Karpas-422 (cell line): Measurements from ENCODE around the gene ASS1. TPM values are rescaled to one million over a fixed set of nuclear protein-coding genes. Genes with fewer than 3 reads are reported as not detected.

Source experiments
- DNase-seq: peaks from one replicate; pipeline ENCODE4 v3.0.0-alpha.2; 2015
- H2AFZ ChIP-seq: fragments of 200-600 bp; sonication (generic); 2 replicates; pipeline ENCODE4 v1.6.1; 2014; ENCODE audit warnings: antibody characterized with exemption, low read length, mixed read lengths
- H3K27ac ChIP-seq: fragments of 200-600 bp; sonication (generic); 2 replicates; pipeline ENCODE4 v1.5.1; 2014; ENCODE audit warnings: mild to moderate bottlenecking, low read length, moderate library complexity
- H3K27me3 ChIP-seq: fragments of 200-600 bp; sonication (generic); 2 replicates; pipeline ENCODE4 v1.6.1; 2014; ENCODE audit warnings: low read length, mixed read lengths
- H3K36me3 ChIP-seq: fragments of 200-600 bp; sonication (generic); 2 replicates; pipeline ENCODE4 v1.6.1; 2014; ENCODE audit warnings: low read length, mixed read lengths; ENCODE audit not compliant: insufficient read depth
- H3K4me1 ChIP-seq: fragments of 200-600 bp; sonication (generic); 2 replicates; pipeline ENCODE4 v1.6.1; 2014; ENCODE audit warnings: mild to moderate bottlenecking, low read length, mixed read lengths
- H3K4me2 ChIP-seq: fragments of 200-600 bp; sonication (generic); 2 replicates; pipeline ENCODE4 v1.6.1; 2014; ENCODE audit warnings: low read length, low read depth, mild to moderate bottlenecking; ENCODE audit not compliant: poor library complexity, severe bottlenecking
- H3K4me3 ChIP-seq: fragments of 200-600 bp; sonication (generic); 2 replicates; pipeline ENCODE4 v1.5.1; 2014; ENCODE audit warnings: mild to moderate bottlenecking, antibody characterized with exemption, low read length, mixed read lengths
- H3K79me2 ChIP-seq: fragments of 200-600 bp; sonication (generic); 2 replicates; pipeline ENCODE4 v1.6.1; 2014; ENCODE audit warnings: mild to moderate bottlenecking, low read length, mixed read lengths
- H3K9ac ChIP-seq: fragments of 200-600 bp; sonication (generic); 2 replicates; pipeline ENCODE4 v1.6.0; 2014; ENCODE audit warnings: low read length
- H3K9me2 ChIP-seq: fragments of 200-600 bp; sonication (generic), shearing (Covaris generic); replicated peaks from 2 replicates; pipeline ENCODE4 v1.6.0; 2014; ENCODE audit warnings: mild to moderate bottlenecking, low read length, moderate library complexity; ENCODE audit not compliant: insufficient read depth
- H3K9me3 ChIP-seq: fragments of 300-700, 200-600 bp; sonication (generic); 2 replicates; pipeline ENCODE4 v1.6.1; 2014; ENCODE audit warnings: low read length, mixed read lengths
- H4K20me1 ChIP-seq: fragments of 200-600 bp; sonication (generic); 2 replicates; pipeline ENCODE4 v1.6.1; 2014; ENCODE audit warnings: mild to moderate bottlenecking, antibody characterized with exemption, low read length, low read depth; ENCODE audit not compliant: insufficient read depth
- total RNA-seq: library from RNA; depleted of rRNA; stranded (reverse); fragments of >200 nt; shearing (Covaris generic); gene quantifications from 2 replicates; pipeline ENCODE4 v1.2.3, GENCODE V29; 2014; ENCODE audit warnings: low replicate concordance

Gene ASS1
- total RNA-seq, 1 experiment from 2014 or later, result not detected

- no peaks in the 10 kb centered on the region for H3K9me2 ChIP-seq
- no peaks in the 10 kb centered on the region for H4K20me1 ChIP-seq
- no peak overlapping the region for H3K4me3 ChIP-seq
- no peaks in the 10 kb centered on the region for H3K4me1 ChIP-seq
- peak; percentile 52 for DNase-seq
- H3K27ac ChIP-seq, result no peak overlapping the region
- no peak overlapping the region for H2AFZ ChIP-seq
- H3K36me3 ChIP-seq, result no peaks in the 10 kb centered on the region
- H3K9me3 ChIP-seq, result no peaks in the 10 kb centered on the region
- H3K79me2 ChIP-seq, result no peaks in the 10 kb centered on the region
- H3K27me3 ChIP-seq, result no peaks in the 10 kb centered on the region
- no peak overlapping the region for H3K4me2 ChIP-seq
- H3K9ac ChIP-seq, result no peak overlapping the region
Observed at GRCh38 chr9:130451509-130452388, 7.0 kb downstream of the ASS1 start.

GRCh38 chr9:130452835-130453234, 8.1 kb downstream of the ASS1 start:
- Histone ChIP-seq H4K20me1 (no peaks in the 10 kb centered on the region), H3K4me2 (no peak overlapping the region), H3K4me3 (no peak overlapping the region), H3K4me1 (no peaks in the 10 kb centered on the region), H3K9me3 (no peaks in the 10 kb centered on the region), H3K27ac (no peak overlapping the region), H3K9ac (no peak overlapping the region), H3K36me3 (no peaks in the 10 kb centered on the region), H2AFZ (no peak overlapping the region), H3K9me2 (no peaks in the 10 kb centered on the region), H3K27me3 (no peaks in the 10 kb centered on the region), H3K79me2 (no peaks in the 10 kb centered on the region)
- no peak for DNase-seq

DNA sequence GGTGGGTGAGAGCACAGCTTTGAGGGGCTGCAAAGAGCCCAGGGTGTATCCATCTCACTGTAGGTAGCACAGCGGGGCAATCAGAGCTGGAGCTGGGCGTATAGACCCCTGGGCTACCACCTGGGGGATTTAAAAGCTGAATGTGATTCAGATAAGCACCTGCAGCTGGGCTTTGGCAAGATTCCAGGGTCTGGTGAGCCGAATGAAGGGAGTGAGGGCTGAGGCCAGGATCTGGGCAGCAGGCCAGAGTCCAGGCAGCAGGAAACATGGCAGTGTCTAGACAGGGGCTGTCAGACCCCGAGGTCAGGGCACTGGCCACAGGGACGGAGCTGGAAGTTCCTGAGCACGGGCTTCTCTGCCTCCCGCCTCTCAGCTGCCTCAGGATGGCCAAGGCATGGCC, 8.7 kb downstream of the ASS1 start:
- H4K20me1 ChIP-seq, result no peaks in the 10 kb centered on the region
- H3K36me3 ChIP-seq, result no peaks in the 10 kb centered on the region
- H3K9me2 ChIP-seq, result no peaks in the 10 kb centered on the region
- no peak overlapping the region for H3K9ac ChIP-seq
- H3K27me3 ChIP-seq, result no peaks in the 10 kb centered on the region
- no peaks in the 10 kb centered on the region for H3K9me3 ChIP-seq
- H3K4me3 ChIP-seq, result no peak overlapping the region
- no peak overlapping the region for H3K4me2 ChIP-seq
- no peaks in the 10 kb centered on the region for H3K4me1 ChIP-seq
- no peak for DNase-seq
- no peak overlapping the region for H2AFZ ChIP-seq
- no peaks in the 10 kb centered on the region for H3K79me2 ChIP-seq
- H3K27ac ChIP-seq, result no peak overlapping the region

DNA sequence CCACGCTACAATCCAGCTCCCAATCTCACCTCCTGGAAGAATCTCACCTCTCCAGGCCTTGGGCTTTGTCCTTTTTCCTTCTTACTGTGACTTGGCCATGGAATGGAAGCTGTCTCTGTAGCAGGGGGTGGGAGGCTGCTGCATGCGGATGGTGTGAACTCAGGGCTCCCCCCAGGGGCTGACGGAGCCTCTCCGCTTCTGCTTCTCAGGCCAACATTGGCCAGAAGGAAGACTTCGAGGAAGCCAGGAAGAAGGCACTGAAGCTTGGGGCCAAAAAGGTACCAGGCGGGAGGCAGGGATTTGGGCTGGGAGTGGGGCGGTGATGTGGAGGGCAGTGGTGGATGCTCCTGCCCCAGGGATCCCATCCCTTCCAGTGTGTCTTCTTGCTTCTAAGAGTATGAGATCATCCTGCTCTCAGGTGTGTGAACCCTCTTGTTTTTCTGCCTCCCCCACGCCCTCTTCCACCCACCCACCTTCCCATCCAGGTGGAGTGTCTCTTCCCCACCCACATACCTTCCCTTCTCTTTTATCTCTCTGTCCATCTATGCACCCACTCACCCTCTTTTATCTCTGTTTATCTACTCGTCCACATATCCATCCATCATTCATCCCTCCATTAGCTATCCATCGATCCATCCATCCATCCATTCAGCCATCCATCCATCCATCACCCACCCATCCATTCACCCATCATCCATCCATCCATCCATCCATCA, 9.5 kb downstream of the ASS1 start:
- Histone ChIP-seq H3K9ac (no peak overlapping the region), H3K9me3 (no peaks in the 10 kb centered on the region), H3K79me2 (no peaks in the 10 kb centered on the region)

GRCh38 chr9:130454812-130455325, 10.1 kb downstream of the ASS1 start:
- no peaks in the 10 kb centered on the region for H3K36me3 ChIP-seq
- no peak overlapping the region for H3K4me2 ChIP-seq
- no peak for DNase-seq
- H3K27me3 ChIP-seq, result no peaks in the 10 kb centered on the region
- no peaks in the 10 kb centered on the region for H3K79me2 ChIP-seq
- H4K20me1 ChIP-seq, result 0 out of 2 replicates have a peak, but pooled peaks cover under 1% of the 10 kb centered on the region
- H3K9me2 ChIP-seq, result no peaks in the 10 kb centered on the region
- no peaks in the 10 kb centered on the region for H3K9me3 ChIP-seq
- H3K4me3 ChIP-seq, result no peak overlapping the region
- H3K27ac ChIP-seq, result no peak overlapping the region
- H3K9ac ChIP-seq, result no peak overlapping the region
- no peaks in the 10 kb centered on the region for H3K4me1 ChIP-seq
- H2AFZ ChIP-seq, result no peak overlapping the region

More for the DNA sequence above, 9.5 kb downstream of the ASS1 start:
- Histone ChIP-seq H4K20me1 (no peaks in the 10 kb centered on the region), H3K4me2 (no peak overlapping the region), H3K9me2 (no peaks in the 10 kb centered on the region), H3K36me3 (no peaks in the 10 kb centered on the region), H3K4me3 (no peak overlapping the region), H3K27me3 (no peaks in the 10 kb centered on the region), H3K27ac (no peak overlapping the region), H3K4me1 (no peaks in the 10 kb centered on the region), H2AFZ (no peak overlapping the region)
- DNase-seq, result no peak

GRCh38 chr9:130458027-130458803, 13.5 kb downstream of the ASS1 start:
- Histone ChIP-seq H3K27me3 (no peaks in the 10 kb centered on the region), H3K4me3 (no peak overlapping the region), H3K4me1 (no peaks in the 10 kb centered on the region)

DNA sequence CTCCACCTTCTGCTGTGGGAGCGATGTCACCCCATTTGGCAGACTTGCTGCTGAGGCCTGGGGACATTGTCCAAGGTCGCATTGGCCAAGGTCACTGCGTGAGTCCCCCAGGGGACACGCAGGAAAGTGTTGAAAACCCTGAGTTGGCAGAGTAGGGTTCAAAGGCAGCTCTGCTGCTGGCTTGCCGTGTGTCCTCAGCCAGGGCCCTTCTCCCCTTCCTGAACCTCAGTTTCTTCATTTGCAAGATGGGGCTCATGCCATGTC, 14.0 kb downstream of the ASS1 start:
- Histone ChIP-seq H3K36me3 (no peaks in the 10 kb centered on the region), H3K4me2 (no peak overlapping the region), H2AFZ (no peak overlapping the region), H3K9me3 (no peaks in the 10 kb centered on the region), H3K27ac (no peak overlapping the region), H3K27me3 (no peaks in the 10 kb centered on the region), H3K9me2 (no peaks in the 10 kb centered on the region), H3K4me3 (no peak overlapping the region), H3K9ac (no peak overlapping the region), H4K20me1 (0 out of 2 replicates have a peak, but pooled peaks cover 4% of the 10 kb centered on the region), H3K79me2 (no peaks in the 10 kb centered on the region), H3K4me1 (no peaks in the 10 kb centered on the region)
- no peak for DNase-seq

More at GRCh38 chr9:130458027-130458803, 13.5 kb downstream of the ASS1 start:
- H3K9ac ChIP-seq, result no peak overlapping the region
- DNase-seq, result no peak
- H3K27ac ChIP-seq, result no peak overlapping the region
- 0 out of 2 replicates have a peak, but pooled peaks cover 4% of the 10 kb centered on the region for H4K20me1 ChIP-seq
- no peaks in the 10 kb centered on the region for H3K9me2 ChIP-seq
- H3K79me2 ChIP-seq, result no peaks in the 10 kb centered on the region
- H3K4me2 ChIP-seq, result no peak overlapping the region
- no peak overlapping the region for H2AFZ ChIP-seq
- no peaks in the 10 kb centered on the region for H3K36me3 ChIP-seq
- no peaks in the 10 kb centered on the region for H3K9me3 ChIP-seq

- Histone ChIP-seq H2AFZ (no peak overlapping the region), H3K9me2 (no peaks in the 10 kb centered on the region), H3K9ac (no peak overlapping the region), H3K36me3 (no peaks in the 10 kb centered on the region), H3K27ac (no peak overlapping the region), H3K27me3 (no peaks in the 10 kb centered on the region), H3K9me3 (no peaks in the 10 kb centered on the region), H3K79me2 (no peaks in the 10 kb centered on the region), H3K4me1 (no peaks in the 10 kb centered on the region), H4K20me1 (0 out of 2 replicates have a peak, but pooled peaks cover 4% of the 10 kb centered on the region), H3K4me2 (no peak overlapping the region), H3K4me3 (no peak overlapping the region)
- DNase-seq, result no peak
Observed at GRCh38 chr9:130459151-130459550, 14.4 kb downstream of the ASS1 start.
